SK-N-SH (cell line): ENCODE results near the gene TSPAN11. TPM values are rescaled to one million over a fixed set of nuclear protein-coding genes. Genes with fewer than 3 reads are reported as not detected.

Experiments
- CTCF ChIA-PET: fragments of 300-600, 350-600 bp; formaldehyde crosslinking; extraction: SDS; loops from one replicate; lab custom pipeline; 2021; lab: Yijun Ruan, JAX
- POLR2A ChIA-PET: fragments of 350-600 bp; sonication (Branson Sonifier 250); formaldehyde crosslinking; extraction: SDS; loops from one replicate; lab custom pipeline; 2020; ENCODE audit warnings: antibody characterized with exemption, inconsistent platforms; lab: Yijun Ruan, JAX
- DNase-seq: peaks from one replicate; pipeline ENCODE4 v3.0.0; 2012
- H2AFZ ChIP-seq: fragments of 200-600 bp; sonication (generic); 2 replicates; pipeline ENCODE4 v1.8.1; 2016; ENCODE audit warnings: antibody characterized with exemption, mild to moderate bottlenecking, low read depth
- H3F3A ChIP-seq: fragments of 200-600 bp; sonication (generic); replicated peaks from 2 replicates; pipeline ENCODE3; 2016; ENCODE audit warnings: antibody characterized with exemption, mild to moderate bottlenecking; ENCODE audit not compliant: insufficient read depth
- H3K27ac ChIP-seq, 2 experiments: fragments of 200-500 bp in 1 of 2; fragments of 200-600 bp in 1 of 2; sonication (Bioruptor generic) in 1 of 2; sonication (generic), shearing (Covaris generic) in 1 of 2; 2 replicates each; pipeline versions ENCODE4 v1.5.1 to v1.6.1; 2014 to 2016; ENCODE audit warnings: low read depth in 2 of 2, inconsistent platforms in 1 of 2, low read length in 1 of 2, mild to moderate bottlenecking in 1 of 2, mixed read lengths in 1 of 2
- H3K27me3 ChIP-seq: fragments of 200-600 bp; sonication (generic), shearing (Covaris generic); 2 replicates; pipeline ENCODE4 v1.6.1; 2016; ENCODE audit warnings: mixed run types; ENCODE audit not compliant: insufficient read depth
- H3K36me3 ChIP-seq, 2 experiments: fragments of 200-500 bp in 1 of 2; fragments of 200-600 bp in 1 of 2; sonication (Bioruptor generic) in 1 of 2; sonication (generic) in 1 of 2; replicated peaks in 1 of 2; 2 replicates each; pipeline versions ENCODE3 to v1.5.1; 2014 to 2016; ENCODE audit warnings: low read length in 1 of 2, mild to moderate bottlenecking in 1 of 2; ENCODE audit not compliant: insufficient read depth in 2 of 2, control insufficient read depth in 1 of 2
- H3K4me1 ChIP-seq, 2 experiments: fragments of 200-500 bp in 1 of 2; fragments of 200-600 bp in 1 of 2; sonication (Bioruptor generic) in 1 of 2; sonication (generic), shearing (Covaris generic) in 1 of 2; 2 replicates each; pipeline versions ENCODE4 v1.5.1 to v1.6.1; 2014 to 2016; ENCODE audit warnings: low read depth in 1 of 2, low read length in 1 of 2, mixed run types in 1 of 2; ENCODE audit not compliant: insufficient read depth in 2 of 2, control insufficient read depth in 1 of 2
- H3K4me2 ChIP-seq: fragments of 200-600 bp; sonication (generic), shearing (Covaris generic); 2 replicates; pipeline ENCODE4 v1.6.1; 2017; ENCODE audit warnings: mixed run types
- H3K4me3 ChIP-seq, 2 experiments: fragments of 200-500 bp in 1 of 2; fragments of 200-600 bp in 1 of 2; sonication (Bioruptor generic) in 1 of 2; sonication (generic), shearing (Covaris generic) in 1 of 2; 2 replicates each; pipeline versions ENCODE4 v1.5.1 to v1.8.1; 2014 to 2016; ENCODE audit warnings: low read depth in 2 of 2, inconsistent platforms in 1 of 2, low read length in 1 of 2, mild to moderate bottlenecking in 1 of 2, mixed read lengths in 1 of 2, moderate library complexity in 1 of 2
- H3K79me2 ChIP-seq: fragments of 200-600 bp; sonication (generic); 2 replicates; pipeline ENCODE4 v1.8.1; 2017; ENCODE audit warnings: mild to moderate bottlenecking; ENCODE audit not compliant: insufficient read depth
- H3K9ac ChIP-seq: fragments of 200-600 bp; sonication (generic); 2 replicates; pipeline ENCODE4 v1.6.1; 2017; ENCODE audit warnings: mixed run types
- H3K9me2 ChIP-seq: fragments of 200-600 bp; sonication (generic); 2 replicates; pipeline ENCODE4 v1.6.1; 2017; ENCODE audit warnings: mixed run types
- H3K9me3 ChIP-seq: fragments of 200-600 bp; sonication (generic); 2 replicates; pipeline ENCODE4 v1.6.1; 2017; ENCODE audit warnings: mixed run types, mild to moderate bottlenecking, moderate library complexity
- H4K20me1 ChIP-seq: fragments of 200-600 bp; sonication (generic); 2 replicates; pipeline ENCODE4 v1.6.1; 2017; ENCODE audit warnings: mild to moderate bottlenecking, mixed run types; ENCODE audit not compliant: insufficient read depth
- CTCF ChIP-seq: fragments of 200-600 bp; sonication (generic); IDR thresholded peaks from 2 replicates; pipeline ENCODE4 v1.6.1; 2017; ENCODE audit warnings: antibody characterized with exemption, mild to moderate bottlenecking, moderate library complexity
- EP300 ChIP-seq, 2 experiments: IDR thresholded peaks; 2 replicates each; pipeline versions ENCODE4 v1.4.0 to v1.6.1; 2012; ENCODE audit warnings: borderline replicate concordance in 1 of 2, low read depth in 1 of 2, low read length in 1 of 2
- FOXM1 ChIP-seq: IDR thresholded peaks from 2 replicates; pipeline ENCODE4 v1.4.0; 2012; ENCODE audit warnings: low read depth, mild to moderate bottlenecking
- GATA2 ChIP-seq: sonication (generic); formaldehyde crosslinking; IDR thresholded peaks from 2 replicates; pipeline ENCODE4 v1.5.0; 2020; ENCODE audit warnings: mild to moderate bottlenecking, missing genetic modification reagents
- MEF2A ChIP-seq: IDR thresholded peaks from 2 replicates; pipeline ENCODE4 v1.4.0; 2012; ENCODE audit warnings: low read depth, borderline replicate concordance
- POLR2AphosphoS5 ChIP-seq: IDR thresholded peaks from 2 replicates; pipeline ENCODE4 v1.6.1; 2012; ENCODE audit warnings: low read depth, low read length
- RAD21 ChIP-seq: IDR thresholded peaks from 2 replicates; pipeline ENCODE4 v1.6.1; 2012; ENCODE audit warnings: mild to moderate bottlenecking, low read length
- RCOR1 ChIP-seq: fragments of 150-350 bp; IDR thresholded peaks from 2 replicates; pipeline ENCODE4 v1.6.1; 2017; ENCODE audit warnings: antibody characterized with exemption, low read length
- REST ChIP-seq: IDR thresholded peaks from 2 replicates; pipeline ENCODE4 v1.6.1; 2012; ENCODE audit warnings: mild to moderate bottlenecking, low read depth, low read length, moderate library complexity
- RFX5 ChIP-seq: IDR thresholded peaks from 2 replicates; pipeline ENCODE4 v1.6.1; 2012; ENCODE audit warnings: mild to moderate bottlenecking, improper control_type of control experiment, low read length
- RXRA ChIP-seq: IDR thresholded peaks from 2 replicates; pipeline ENCODE4 v1.4.0; 2012; ENCODE audit warnings: low read depth, mild to moderate bottlenecking, borderline replicate concordance
- SMC3 ChIP-seq: IDR thresholded peaks from 2 replicates; pipeline ENCODE4 v1.6.1; 2012; ENCODE audit warnings: low read depth, low read length, improper control_type of control experiment
- TAF1 ChIP-seq: IDR thresholded peaks from 2 replicates; pipeline ENCODE4 v1.6.1; 2012; ENCODE audit warnings: low read depth, mild to moderate bottlenecking, low read length, moderate library complexity, borderline replicate concordance
- TEAD4 ChIP-seq: IDR thresholded peaks from 2 replicates; pipeline ENCODE4 v1.4.0; 2012; ENCODE audit warnings: mild to moderate bottlenecking, borderline replicate concordance; ENCODE audit not compliant: insufficient read depth
- YY1 ChIP-seq: IDR thresholded peaks from 2 replicates; pipeline ENCODE4 v1.4.0; 2012; ENCODE audit warnings: low read depth, mild to moderate bottlenecking
- ZBTB33 ChIP-seq: IDR thresholded peaks from 2 replicates; pipeline ENCODE4 v1.4.0; 2012; ENCODE audit warnings: low read depth, borderline replicate concordance
- WGBS: methylation state at CpG from one replicate; pipeline ENCODE4 v1.1.6; 2017; ENCODE audit warnings: low lambda C conversion rate; 5-methylcytosine and 5-hydroxymethylcytosine counted together
- polyA plus RNA-seq, 3 experiments: library from polyadenylated mRNA; depleted of rRNA; stranded (reverse); fragments of >200 nt; gene quantifications; 2 replicates each; pipeline ENCODE4 v1.2.3, GENCODE V29; 2012
- TF ChIP-seq, protein P1 (sequence below): IDR thresholded peaks from 2 replicates; pipeline ENCODE4 v1.4.0; 2012; ENCODE audit warnings: low read depth

Gene TSPAN11
- polyA plus RNA-seq, 1 of the 3 experiments (the other 2 are of a cell fraction) = 6.4 TPM

DNA sequence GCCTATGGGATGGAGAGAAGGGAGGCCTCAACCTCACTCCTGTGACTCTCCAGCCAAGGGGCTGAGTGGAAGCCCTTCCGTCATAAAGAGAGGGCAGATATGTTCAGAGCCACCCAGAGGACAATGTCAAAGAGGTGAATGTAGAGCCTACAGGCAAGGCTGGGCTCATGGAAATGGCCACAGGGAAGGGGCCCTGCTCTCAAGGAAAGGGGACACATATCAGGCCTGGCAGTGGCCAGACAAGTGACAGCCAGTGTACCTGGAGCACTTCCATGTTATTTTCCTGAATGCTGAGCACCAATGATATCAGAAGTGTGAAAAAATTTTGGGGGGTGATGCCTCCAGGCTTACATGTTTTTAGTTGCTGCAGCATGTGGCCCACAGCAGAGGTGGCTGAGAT lies 110.5 kb downstream of the TSPAN11 start:
- H4K20me1 ChIP-seq = no peaks in the 10 kb centered on the region
- CTCF ChIA-PET = no interaction called here
- WGBS = 89% methylated on average over 1 of the region's 1 CpG

More for the DNA sequence above, 110.5 kb downstream of the TSPAN11 start:
- H3K4me3 ChIP-seq = no peak overlapping the region
- no peaks in the 10 kb centered on the region for H3K36me3 ChIP-seq
- no peak overlapping the region for H3K4me2 ChIP-seq
- POLR2A ChIA-PET = no interaction called here
- H3K27ac ChIP-seq = no peak overlapping the region
- no peaks in the 10 kb centered on the region for H3K27me3 ChIP-seq
- H3K4me1 ChIP-seq = no peaks in the 10 kb centered on the region
- H3K79me2 ChIP-seq = no peaks in the 10 kb centered on the region
- no peak overlapping the region for H2AFZ ChIP-seq
- no peak for DNase-seq
- no peaks in the 10 kb centered on the region for H3K9me2 ChIP-seq
- TF ChIP-seq RAD21 (no peak), SMC3 (no peak), EP300 (IDR thresholded peaks at IDR 0.05; ENCODE audit: borderline replicate concordance in 1 of 2, low read depth in 1 of 2, low read length in 1 of 2) (no peak), MEF2A (no peak), REST (no peak), TAF1 (no peak), GATA2 (CRISPR knock-in tag) (no peak), FOXM1 (no peak), RCOR1 (no peak), POLR2AphosphoS5 (no peak), CTCF (no peak), RFX5 (no peak), ZBTB33 (no peak), YY1 (no peak), TEAD4 (no peak), RXRA (no peak)
- TF ChIP-seq, protein P1, sequence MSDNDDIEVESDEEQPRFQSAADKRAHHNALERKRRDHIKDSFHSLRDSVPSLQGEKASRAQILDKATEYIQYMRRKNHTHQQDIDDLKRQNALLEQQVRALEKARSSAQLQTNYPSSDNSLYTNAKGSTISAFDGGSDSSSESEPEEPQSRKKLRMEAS = no peak
- no peaks in the 10 kb centered on the region for H3K9me3 ChIP-seq
- no peak overlapping the region for H3K9ac ChIP-seq
- H3F3A ChIP-seq = no peaks in the 10 kb centered on the region
